ENCODE results near the gene GSG1L. TPM values are rescaled to one million over a fixed set of nuclear protein-coding genes. Genes with fewer than 3 reads are reported as not detected.

The GSG1L gene
- total and polyA plus RNA-seq, 2 experiments from 2014 or later: not detected

- TF ChIP-seq EZH2 (IDR thresholded peaks at IDR 0.05; ENCODE audit: borderline replicate concordance): no peak
- no peaks in the 10 kb centered on the region for H3K9me3 ChIP-seq (ENCODE audit: low read depth)
- no peaks in the 10 kb centered on the region for H3K36me3 ChIP-seq (replicated peaks; ENCODE audit: insufficient read depth, low read depth)
- no peaks in the 10 kb centered on the region for H3K79me2 ChIP-seq
- no peaks in the 10 kb centered on the region for H3K4me1 ChIP-seq (ENCODE audit: insufficient read depth)
- no peaks in the 10 kb centered on the region for H3K27me3 ChIP-seq
- 97% methylated on average over 4 of the region's 4 CpGs for WGBS (ENCODE audit: low lambda C conversion rate, missing lambda C conversion rate)
- H4K20me1 ChIP-seq (ENCODE audit: insufficient read depth, poor library complexity, severe bottlenecking): no peaks in the 10 kb centered on the region
- H3K9me2 ChIP-seq (replicated peaks; ENCODE audit: insufficient read depth): no peaks in the 10 kb centered on the region
- no peak overlapping the region for H2AFZ ChIP-seq
- no peak overlapping the region for H3K4me3 ChIP-seq
- DNase-seq (ENCODE audit: low spot score): no peak
- H3K4me2 ChIP-seq: no peak overlapping the region
- H3K27ac ChIP-seq: no peak overlapping the region
These were observed 311.3 kb downstream of the GSG1L start for GRCh38 chr16:27752241-27752640.

DNA sequence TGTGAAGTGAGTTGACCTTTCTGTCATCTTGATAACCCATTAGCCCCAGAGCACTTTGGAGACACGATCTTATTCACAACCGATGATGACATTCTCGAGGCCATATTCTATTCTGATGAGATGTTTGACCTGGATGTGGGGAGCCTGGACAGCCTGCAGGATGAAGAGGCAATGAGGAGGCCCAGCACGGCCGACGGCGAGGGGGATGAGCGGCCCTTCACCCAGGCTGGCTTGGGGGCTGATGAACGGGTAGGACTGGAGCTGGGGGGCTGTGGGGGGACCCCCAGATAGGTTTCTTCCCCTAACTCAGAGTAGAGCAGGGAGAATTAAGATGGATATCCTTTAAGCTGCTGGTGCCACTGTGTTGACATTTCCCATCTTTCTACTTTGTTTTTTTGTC lies 311.8 kb downstream of the GSG1L start:
- Histone ChIP-seq H3K4me3 (no peak overlapping the region), H3K79me2 (no peaks in the 10 kb centered on the region), H4K20me1 (ENCODE audit: insufficient read depth, poor library complexity, severe bottlenecking) (no peaks in the 10 kb centered on the region), H3K9me2 (replicated peaks; ENCODE audit: insufficient read depth) (no peaks in the 10 kb centered on the region), H2AFZ (no peak overlapping the region), H3K9me3 (ENCODE audit: low read depth) (no peaks in the 10 kb centered on the region), H3K27ac (no peak overlapping the region), H3K4me2 (no peak overlapping the region), H3K27me3 (no peaks in the 10 kb centered on the region), H3K36me3 (replicated peaks; ENCODE audit: insufficient read depth, low read depth) (no peaks in the 10 kb centered on the region), H3K4me1 (ENCODE audit: insufficient read depth) (no peaks in the 10 kb centered on the region)
- WGBS (ENCODE audit: low lambda C conversion rate, missing lambda C conversion rate): 91% methylated on average over 8 of the region's 9 CpGs
- TF ChIP-seq EZH2phosphoT487 (IDR thresholded peaks at IDR 0.05; ENCODE audit: low read depth, severe bottlenecking, unreplicated experiment) (no peak), EZH2 (IDR thresholded peaks at IDR 0.05; ENCODE audit: borderline replicate concordance) (no peak)
- TF ChIP-seq, protein P1, sequence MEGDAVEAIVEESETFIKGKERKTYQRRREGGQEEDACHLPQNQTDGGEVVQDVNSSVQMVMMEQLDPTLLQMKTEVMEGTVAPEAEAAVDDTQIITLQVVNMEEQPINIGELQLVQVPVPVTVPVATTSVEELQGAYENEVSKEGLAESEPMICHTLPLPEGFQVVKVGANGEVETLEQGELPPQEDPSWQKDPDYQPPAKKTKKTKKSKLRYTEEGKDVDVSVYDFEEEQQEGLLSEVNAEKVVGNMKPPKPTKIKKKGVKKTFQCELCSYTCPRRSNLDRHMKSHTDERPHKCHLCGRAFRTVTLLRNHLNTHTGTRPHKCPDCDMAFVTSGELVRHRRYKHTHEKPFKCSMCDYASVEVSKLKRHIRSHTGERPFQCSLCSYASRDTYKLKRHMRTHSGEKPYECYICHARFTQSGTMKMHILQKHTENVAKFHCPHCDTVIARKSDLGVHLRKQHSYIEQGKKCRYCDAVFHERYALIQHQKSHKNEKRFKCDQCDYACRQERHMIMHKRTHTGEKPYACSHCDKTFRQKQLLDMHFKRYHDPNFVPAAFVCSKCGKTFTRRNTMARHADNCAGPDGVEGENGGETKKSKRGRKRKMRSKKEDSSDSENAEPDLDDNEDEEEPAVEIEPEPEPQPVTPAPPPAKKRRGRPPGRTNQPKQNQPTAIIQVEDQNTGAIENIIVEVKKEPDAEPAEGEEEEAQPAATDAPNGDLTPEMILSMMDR (IDR thresholded peaks at IDR 0.05; ENCODE audit: poor library complexity): no peak
- no peak for DNase-seq (ENCODE audit: low spot score)

DNA sequence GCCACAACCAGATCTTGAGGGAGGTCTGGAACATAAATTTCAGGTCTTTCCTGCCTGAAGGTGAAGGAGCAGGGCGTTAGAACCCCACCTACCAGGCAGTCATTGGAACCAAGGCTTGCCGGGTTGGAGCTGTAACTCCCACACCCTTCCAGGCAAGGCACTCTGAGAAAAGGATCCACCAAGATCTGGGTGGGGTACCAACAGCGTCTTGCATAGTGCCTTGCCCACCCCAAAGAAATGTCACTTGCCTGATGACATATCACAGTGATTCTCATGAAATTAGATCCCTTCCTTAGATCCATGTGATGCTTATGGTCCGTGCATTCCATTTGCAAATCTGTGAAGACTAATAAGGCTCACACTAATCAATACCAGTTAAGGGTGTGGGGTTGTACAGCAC lies 312.3 kb downstream of the GSG1L start:
- Histone ChIP-seq H3K27ac (no peak overlapping the region), H3K4me2 (no peak overlapping the region), H3K27me3 (no peaks in the 10 kb centered on the region), H3K36me3 (replicated peaks; ENCODE audit: insufficient read depth, low read depth) (no peaks in the 10 kb centered on the region), H3K79me2 (no peaks in the 10 kb centered on the region), H3K4me3 (no peak overlapping the region), H3K9me3 (ENCODE audit: low read depth) (no peaks in the 10 kb centered on the region), H4K20me1 (ENCODE audit: insufficient read depth, poor library complexity, severe bottlenecking) (no peaks in the 10 kb centered on the region), H3K9me2 (replicated peaks; ENCODE audit: insufficient read depth) (no peaks in the 10 kb centered on the region), H2AFZ (no peak overlapping the region), H3K4me1 (ENCODE audit: insufficient read depth) (no peaks in the 10 kb centered on the region)
- 86% methylated on average over 4 of the region's 4 CpGs for WGBS (ENCODE audit: low lambda C conversion rate, missing lambda C conversion rate)
- TF ChIP-seq EZH2 (IDR thresholded peaks at IDR 0.05; ENCODE audit: borderline replicate concordance) (no peak), EZH2phosphoT487 (IDR thresholded peaks at IDR 0.05; ENCODE audit: low read depth, severe bottlenecking, unreplicated experiment) (no peak)
- TF ChIP-seq, protein P1 (IDR thresholded peaks at IDR 0.05; ENCODE audit: poor library complexity): no peak
- DNase-seq (ENCODE audit: low spot score): no peak

DNA sequence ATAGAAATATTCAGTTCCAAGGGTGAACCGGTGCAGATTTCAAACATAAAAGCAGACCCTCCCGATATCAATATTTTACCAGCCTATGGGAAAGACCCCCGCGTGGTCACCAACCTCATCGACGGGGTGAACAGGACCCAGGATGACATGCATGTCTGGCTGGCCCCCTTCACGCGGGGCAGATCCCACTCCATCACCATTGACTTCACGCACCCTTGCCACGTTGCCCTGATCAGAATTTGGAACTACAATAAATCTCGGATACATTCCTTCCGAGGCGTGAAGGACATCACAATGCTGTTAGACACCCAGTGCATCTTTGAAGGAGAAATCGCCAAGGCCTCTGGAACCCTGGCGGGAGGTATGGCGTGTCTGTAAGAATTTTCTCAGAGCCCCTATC lies 313.6 kb downstream of the GSG1L start:
- no peak overlapping the region for H3K4me3 ChIP-seq
- no peak for TF ChIP-seq EZH2 (IDR thresholded peaks at IDR 0.05; ENCODE audit: borderline replicate concordance)
- TF ChIP-seq, protein P1 (IDR thresholded peaks at IDR 0.05; ENCODE audit: poor library complexity): no peak
- no peaks in the 10 kb centered on the region for H3K79me2 ChIP-seq
- H3K9me3 ChIP-seq (ENCODE audit: low read depth): no peaks in the 10 kb centered on the region
- no peaks in the 10 kb centered on the region for H4K20me1 ChIP-seq (ENCODE audit: insufficient read depth, poor library complexity, severe bottlenecking)
- H2AFZ ChIP-seq: no peak overlapping the region
- no peak overlapping the region for H3K4me2 ChIP-seq
- no peaks in the 10 kb centered on the region for H3K36me3 ChIP-seq (replicated peaks; ENCODE audit: insufficient read depth, low read depth)
- WGBS (ENCODE audit: low lambda C conversion rate, missing lambda C conversion rate): 97% methylated on average over 16 of the region's 16 CpGs
- H3K27ac ChIP-seq: no peak overlapping the region
- H3K27me3 ChIP-seq: no peaks in the 10 kb centered on the region
- H3K4me1 ChIP-seq (ENCODE audit: insufficient read depth): no peaks in the 10 kb centered on the region
- no peak for DNase-seq (ENCODE audit: low spot score)
- H3K9me2 ChIP-seq (replicated peaks; ENCODE audit: insufficient read depth): no peaks in the 10 kb centered on the region
